ENCODE data around the gene OR2L8.

DNA sequence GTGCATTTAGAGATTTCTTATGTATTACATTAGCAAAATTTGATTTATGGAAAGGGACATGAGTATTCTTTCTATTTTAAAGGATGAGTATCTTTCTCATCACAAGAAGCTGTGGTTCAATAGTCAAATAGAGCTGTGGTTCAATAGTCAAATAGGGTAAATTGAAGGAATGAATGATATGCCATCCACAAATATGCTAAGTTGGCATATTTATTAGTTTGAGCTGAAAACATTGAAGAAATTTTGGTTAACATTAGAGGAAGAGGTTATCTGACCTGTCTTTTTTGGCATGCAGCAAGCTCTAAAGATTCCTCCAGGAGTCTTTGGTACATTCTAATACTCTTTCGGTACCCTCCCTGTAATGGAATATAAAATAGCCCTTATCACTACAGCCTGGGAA is 4.8 kb downstream of the OR2L8 start:
- TF ChIP-seq CTCF (IDR thresholded peaks at IDR 0.05) (no peak), POLR2A (IDR thresholded peaks at IDR 0.05) (no peak)
